Caco-2 (cell line): ENCODE measurements around the gene KLHL5. TPM values are rescaled to one million over a fixed set of nuclear protein-coding genes. Genes with fewer than 3 reads are reported as not detected.

ENCODE experiments used
- BruUV-seq: library from RNA; stranded (reverse); fragments of 400-500 nt; replicated peaks from 2 replicates; lab custom pipeline; 2021; lab: Mats Ljungman, UMichigan
- CTCF ChIA-PET: fragments of 300-600 bp; sonication (Branson Sonifier 250); formaldehyde crosslinking; loops from one replicate; lab custom pipeline; 2022; ENCODE audit warnings: antibody characterized with exemption; lab: Charles Lee
- POLR2A ChIA-PET: fragments of 300-600 bp; sonication (Branson Sonifier 250); formaldehyde crosslinking; loops from one replicate; lab custom pipeline; 2022; ENCODE audit warnings: antibody characterized with exemption; lab: Charles Lee
- DNase-seq, 2 experiments: peaks; one replicate each; pipeline versions ENCODE4 v3.0.0 to v3.0.0-alpha.2; 2020 to 2022
- H3K27me3 ChIP-seq: replicated peaks from 2 replicates; pipeline ENCODE4 v1.6.0; 2011; ENCODE audit warnings: low read length; ENCODE audit not compliant: control insufficient read depth, insufficient read depth
- H3K36me3 ChIP-seq: 2 replicates; pipeline ENCODE4 v1.5.1; 2011; ENCODE audit warnings: low read length; ENCODE audit not compliant: control insufficient read depth, insufficient read depth
- H3K4me1 ChIP-seq: fragments of 250-450 bp; sonication (Bioruptor Pico); 2 replicates; pipeline ENCODE4 v1.5.1; 2020; ENCODE audit warnings: mild to moderate bottlenecking
- H3K4me3 ChIP-seq: 2 replicates; pipeline ENCODE4 v1.5.1; 2011; ENCODE audit warnings: low read depth, mild to moderate bottlenecking, control low read depth, low read length
- H3K9me3 ChIP-seq: fragments of 250-450 bp; sonication (Bioruptor Pico); 2 replicates; pipeline ENCODE4 v1.5.1; 2020; ENCODE audit warnings: mild to moderate bottlenecking, moderate library complexity
- H3K27ac Mint-ChIP-seq: one replicate; pipeline ENCODE4 v1.8.0; 2022; ENCODE audit warnings: mixed read lengths; ENCODE audit not compliant: unreplicated experiment
- H3K27me3 Mint-ChIP-seq: one replicate; pipeline ENCODE4 v1.8.0; 2022; ENCODE audit warnings: mixed read lengths; ENCODE audit not compliant: insufficient read depth, unreplicated experiment
- H3K36me3 Mint-ChIP-seq: one replicate; pipeline ENCODE4 v1.8.0; 2022; ENCODE audit warnings: mild to moderate bottlenecking, mixed read lengths; ENCODE audit not compliant: insufficient read depth, unreplicated experiment
- H3K4me1 Mint-ChIP-seq: one replicate; pipeline ENCODE4 v1.8.0; 2022; ENCODE audit warnings: low read depth, mixed read lengths; ENCODE audit not compliant: unreplicated experiment
- H3K4me3 Mint-ChIP-seq: one replicate; pipeline ENCODE4 v1.8.0; 2022; ENCODE audit warnings: mild to moderate bottlenecking, moderate library complexity, mixed read lengths; ENCODE audit not compliant: unreplicated experiment
- H3K9me3 Mint-ChIP-seq: one replicate; pipeline ENCODE4 v1.8.0; 2022; ENCODE audit warnings: mixed read lengths; ENCODE audit not compliant: unreplicated experiment
- intact Hi-C: fragments of 100-400 bp; cut with micrococcal nuclease; formaldehyde crosslinking; loops from one replicate; pipeline ENCODE4 v1.10.0; 2022; ENCODE audit not compliant: unreplicated experiment
- total RNA-seq: library from RNA; stranded (reverse); gene quantifications from 2 replicates; pipeline ENCODE4 v1.2.3, GENCODE V29; 2022
- TF ChIP-seq, protein P1 (sequence below), 2 experiments: fragments of 200-600 bp in 1 of 2; IDR thresholded peaks; 1 replicate in 1 of 2; 2 replicates in 1 of 2; pipeline versions ENCODE4 v1.5.1 to v1.8.0; 2011 to 2022; ENCODE audit warnings: antibody characterized with exemption in 1 of 2, control low read depth in 1 of 2, inconsistent platforms in 1 of 2, low read depth in 1 of 2, low read length in 1 of 2, mild to moderate bottlenecking in 1 of 2, moderate library complexity in 1 of 2; ENCODE audit not compliant: insufficient read depth in 1 of 2, severe bottlenecking in 1 of 2, unreplicated experiment in 1 of 2

Gene KLHL5
- total RNA-seq, 1 experiment from 2014 or later: 96.5 TPM

DNA sequence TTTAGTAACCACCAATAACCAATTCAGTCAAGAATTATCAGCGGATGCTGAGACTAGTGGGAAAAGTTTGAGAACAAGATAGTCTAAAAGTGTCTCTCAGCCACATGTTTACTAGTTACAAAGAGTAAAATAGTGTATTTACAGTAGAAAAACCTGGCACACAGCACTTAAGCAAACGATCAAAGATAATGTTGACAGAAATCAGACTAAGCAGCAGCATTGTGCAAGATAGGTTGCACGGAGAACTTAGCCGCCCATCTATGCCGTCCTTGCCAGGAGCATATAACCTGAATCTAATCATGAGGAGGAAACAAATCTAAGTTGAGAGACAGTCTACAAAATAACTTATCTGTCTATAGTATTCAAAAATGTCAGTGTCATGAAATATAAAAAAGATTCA lies 35.3 kb downstream of the KLHL5 start:
- no TSS peak for BruUV-seq
- CTCF ChIA-PET: interaction anchor here (0.7 kb wide), 1 partner anchor 313 kb away, joined by 4 read pairs; no protein-coding TSS in a partner anchor
- Mint-ChIP-seq H3K27ac (no peak overlapping the region), H3K4me3 (no peak overlapping the region), H3K9me3 (no peaks in the 10 kb centered on the region), H3K36me3 (peaks cover 27% of the 10 kb centered on the region), H3K27me3 (no peaks in the 10 kb centered on the region), H3K4me1 (no peaks in the 10 kb centered on the region)
- intact Hi-C loops: no loop called here
- Histone ChIP-seq H3K9me3 (no peaks in the 10 kb centered on the region), H3K36me3 (no peaks in the 10 kb centered on the region), H3K4me1 (no peaks in the 10 kb centered on the region), H3K27me3 (no peaks in the 10 kb centered on the region), H3K4me3 (no peak overlapping the region)
- POLR2A ChIA-PET: no interaction called here
- TF ChIP-seq, protein P1, sequence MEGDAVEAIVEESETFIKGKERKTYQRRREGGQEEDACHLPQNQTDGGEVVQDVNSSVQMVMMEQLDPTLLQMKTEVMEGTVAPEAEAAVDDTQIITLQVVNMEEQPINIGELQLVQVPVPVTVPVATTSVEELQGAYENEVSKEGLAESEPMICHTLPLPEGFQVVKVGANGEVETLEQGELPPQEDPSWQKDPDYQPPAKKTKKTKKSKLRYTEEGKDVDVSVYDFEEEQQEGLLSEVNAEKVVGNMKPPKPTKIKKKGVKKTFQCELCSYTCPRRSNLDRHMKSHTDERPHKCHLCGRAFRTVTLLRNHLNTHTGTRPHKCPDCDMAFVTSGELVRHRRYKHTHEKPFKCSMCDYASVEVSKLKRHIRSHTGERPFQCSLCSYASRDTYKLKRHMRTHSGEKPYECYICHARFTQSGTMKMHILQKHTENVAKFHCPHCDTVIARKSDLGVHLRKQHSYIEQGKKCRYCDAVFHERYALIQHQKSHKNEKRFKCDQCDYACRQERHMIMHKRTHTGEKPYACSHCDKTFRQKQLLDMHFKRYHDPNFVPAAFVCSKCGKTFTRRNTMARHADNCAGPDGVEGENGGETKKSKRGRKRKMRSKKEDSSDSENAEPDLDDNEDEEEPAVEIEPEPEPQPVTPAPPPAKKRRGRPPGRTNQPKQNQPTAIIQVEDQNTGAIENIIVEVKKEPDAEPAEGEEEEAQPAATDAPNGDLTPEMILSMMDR (IDR thresholded peaks at IDR 0.05; ENCODE audit: insufficient read depth in 1 of 2, low read depth in 1 of 2, low read length in 1 of 2, severe bottlenecking in 1 of 2, unreplicated experiment in 1 of 2): no peak
- no peak for DNase-seq

DNA sequence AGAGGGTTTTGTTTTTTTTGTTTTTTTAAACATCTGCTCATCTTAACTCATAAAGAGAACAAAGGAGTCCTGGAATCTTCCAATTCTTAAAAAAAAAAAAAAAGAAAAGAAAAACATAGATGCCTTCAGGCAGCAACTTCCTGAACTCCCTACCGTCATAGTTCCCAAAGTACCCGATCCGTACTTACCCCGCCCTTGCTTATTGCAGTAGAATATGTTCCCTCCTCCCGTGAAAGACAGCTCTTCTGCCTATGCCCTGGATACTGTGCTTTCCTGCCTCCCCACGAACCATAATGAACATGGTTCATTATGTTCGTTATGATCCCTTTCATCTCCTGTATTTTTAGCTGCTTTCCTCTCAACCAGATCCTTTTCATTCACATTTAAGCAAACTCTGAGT lies 40.3 kb downstream of the KLHL5 start:
- Histone ChIP-seq H3K4me1 (no peaks in the 10 kb centered on the region), H3K9me3 (no peaks in the 10 kb centered on the region), H3K36me3 (no peaks in the 10 kb centered on the region; the same call in 1 of the 2 replicates), H3K27me3 (no peaks in the 10 kb centered on the region), H3K4me3 (no peak overlapping the region)
- BruUV-seq: no TSS peak
- Mint-ChIP-seq H3K4me3 (no peak overlapping the region), H3K27me3 (no peaks in the 10 kb centered on the region), H3K36me3 (peaks cover 38% of the 10 kb centered on the region), H3K27ac (no peak overlapping the region), H3K9me3 (no peaks in the 10 kb centered on the region), H3K4me1 (no peaks in the 10 kb centered on the region)
- DNase-seq: no peak
- ChIA-PET CTCF (interaction anchor here (0.7 to 1.5 kb wide), 2 partner anchors 33 to 198 kb away, joined by 3 read pairs; no protein-coding TSS in a partner anchor), POLR2A (no interaction called here)
- TF ChIP-seq, protein P1 (IDR thresholded peaks at IDR 0.05; ENCODE audit: insufficient read depth in 1 of 2, low read depth in 1 of 2, low read length in 1 of 2, severe bottlenecking in 1 of 2, unreplicated experiment in 1 of 2): no peak
- intact Hi-C loops: no loop called here

DNA sequence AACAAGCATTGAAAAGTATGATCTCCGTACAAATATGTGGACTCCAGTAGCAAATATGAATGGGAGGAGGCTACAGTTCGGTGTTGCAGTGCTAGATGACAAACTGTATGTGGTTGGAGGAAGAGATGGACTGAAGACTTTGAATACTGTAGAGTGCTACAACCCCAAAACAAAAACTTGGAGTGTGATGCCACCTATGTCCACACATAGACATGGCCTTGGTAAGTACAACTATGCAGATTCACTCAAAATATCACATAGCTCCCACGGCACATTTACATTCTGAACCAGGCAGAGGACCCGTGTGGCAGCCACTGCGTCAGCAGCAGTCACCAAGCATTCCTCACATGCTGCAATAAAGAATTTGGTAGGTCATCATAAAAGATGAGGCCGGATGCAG lies 41.3 kb downstream of the KLHL5 start:
- ChIA-PET POLR2A (no interaction called here), CTCF (interaction anchor here (1.5 kb wide), 1 partner anchor 32 kb away, joined by 3 read pairs; no protein-coding TSS in a partner anchor)
- no peaks in the 10 kb centered on the region for H3K27me3 ChIP-seq
- no peak for DNase-seq
- Mint-ChIP-seq H3K27ac (no peak overlapping the region), H3K36me3 (peaks cover 42% of the 10 kb centered on the region), H3K9me3 (no peaks in the 10 kb centered on the region), H3K27me3 (no peaks in the 10 kb centered on the region), H3K4me1 (peaks cover 6% of the 10 kb centered on the region), H3K4me3 (no peak overlapping the region)
- no TSS peak for BruUV-seq
- H3K4me1 ChIP-seq: no peaks in the 10 kb centered on the region
- intact Hi-C loops: no loop called here
- H3K36me3 ChIP-seq: no peaks in the 10 kb centered on the region; the same call in 1 of the 2 replicates
- H3K4me3 ChIP-seq: no peak overlapping the region
- H3K9me3 ChIP-seq: no peaks in the 10 kb centered on the region
- TF ChIP-seq, protein P1 (IDR thresholded peaks at IDR 0.05; ENCODE audit: insufficient read depth in 1 of 2, low read depth in 1 of 2, low read length in 1 of 2, severe bottlenecking in 1 of 2, unreplicated experiment in 1 of 2): no peak
